Measurements from ENCODE around the gene PRKG1. TPM values are rescaled to one million over a fixed set of nuclear protein-coding genes. Genes with fewer than 3 reads are reported as not detected.

Gene PRKG1
- total and polyA plus RNA-seq, 2 experiments from 2014 or later, result 18.2 to 21.1 TPM

DNA sequence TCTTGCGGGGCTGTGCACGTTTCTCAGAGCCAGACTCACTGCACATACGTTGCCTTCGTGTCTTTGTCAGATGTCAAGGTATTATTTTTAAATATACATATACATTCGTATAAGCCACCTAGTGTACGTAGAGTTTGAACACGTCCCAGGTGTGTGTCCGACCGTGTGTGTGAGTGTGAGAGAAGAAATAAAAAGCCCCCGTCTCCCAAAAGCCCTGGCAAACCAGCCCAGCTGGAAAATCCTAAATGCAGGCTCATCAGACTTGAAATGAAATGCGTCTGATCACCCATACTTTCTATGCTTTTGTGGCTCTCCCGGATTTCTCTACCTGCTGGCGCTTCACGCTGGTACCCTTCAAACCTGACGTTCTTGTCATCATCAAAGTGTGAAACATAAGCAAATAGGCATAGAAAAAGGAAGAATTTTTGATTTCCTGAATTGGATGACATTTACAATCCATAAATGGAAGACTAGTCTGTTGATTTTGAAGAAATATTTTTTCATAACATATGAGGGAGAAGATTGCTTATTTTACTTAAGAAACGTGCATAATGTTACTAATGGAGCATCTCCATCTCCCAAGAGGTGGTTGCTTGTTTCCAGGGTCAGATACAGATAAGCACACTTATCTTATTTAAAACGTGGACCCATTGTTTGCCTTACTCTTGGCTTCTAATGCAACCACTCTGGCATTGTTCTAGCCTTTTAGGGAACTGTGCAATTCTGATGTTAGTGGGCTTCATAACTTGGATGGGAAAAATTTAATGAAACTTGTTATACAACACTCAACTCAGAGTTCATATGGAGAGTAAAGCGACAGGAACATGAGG is 971 bp downstream of the PRKG1 start (continued):
- TF ChIP-seq NANOG (IDR thresholded peaks at IDR 0.05; ENCODE audit: borderline replicate concordance) (no peak), CREB1 (CRISPR knock-in tag; IDR thresholded peaks at IDR 0.05; ENCODE audit: low read depth) (no peak)
- TF ChIP-seq, protein P1, sequence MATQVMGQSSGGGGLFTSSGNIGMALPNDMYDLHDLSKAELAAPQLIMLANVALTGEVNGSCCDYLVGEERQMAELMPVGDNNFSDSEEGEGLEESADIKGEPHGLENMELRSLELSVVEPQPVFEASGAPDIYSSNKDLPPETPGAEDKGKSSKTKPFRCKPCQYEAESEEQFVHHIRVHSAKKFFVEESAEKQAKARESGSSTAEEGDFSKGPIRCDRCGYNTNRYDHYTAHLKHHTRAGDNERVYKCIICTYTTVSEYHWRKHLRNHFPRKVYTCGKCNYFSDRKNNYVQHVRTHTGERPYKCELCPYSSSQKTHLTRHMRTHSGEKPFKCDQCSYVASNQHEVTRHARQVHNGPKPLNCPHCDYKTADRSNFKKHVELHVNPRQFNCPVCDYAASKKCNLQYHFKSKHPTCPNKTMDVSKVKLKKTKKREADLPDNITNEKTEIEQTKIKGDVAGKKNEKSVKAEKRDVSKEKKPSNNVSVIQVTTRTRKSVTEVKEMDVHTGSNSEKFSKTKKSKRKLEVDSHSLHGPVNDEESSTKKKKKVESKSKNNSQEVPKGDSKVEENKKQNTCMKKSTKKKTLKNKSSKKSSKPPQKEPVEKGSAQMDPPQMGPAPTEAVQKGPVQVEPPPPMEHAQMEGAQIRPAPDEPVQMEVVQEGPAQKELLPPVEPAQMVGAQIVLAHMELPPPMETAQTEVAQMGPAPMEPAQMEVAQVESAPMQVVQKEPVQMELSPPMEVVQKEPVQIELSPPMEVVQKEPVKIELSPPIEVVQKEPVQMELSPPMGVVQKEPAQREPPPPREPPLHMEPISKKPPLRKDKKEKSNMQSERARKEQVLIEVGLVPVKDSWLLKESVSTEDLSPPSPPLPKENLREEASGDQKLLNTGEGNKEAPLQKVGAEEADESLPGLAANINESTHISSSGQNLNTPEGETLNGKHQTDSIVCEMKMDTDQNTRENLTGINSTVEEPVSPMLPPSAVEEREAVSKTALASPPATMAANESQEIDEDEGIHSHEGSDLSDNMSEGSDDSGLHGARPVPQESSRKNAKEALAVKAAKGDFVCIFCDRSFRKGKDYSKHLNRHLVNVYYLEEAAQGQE (IDR thresholded peaks at IDR 0.05; ENCODE audit: unreplicated experiment), result no peak

- TF ChIP-seq, protein P2, sequence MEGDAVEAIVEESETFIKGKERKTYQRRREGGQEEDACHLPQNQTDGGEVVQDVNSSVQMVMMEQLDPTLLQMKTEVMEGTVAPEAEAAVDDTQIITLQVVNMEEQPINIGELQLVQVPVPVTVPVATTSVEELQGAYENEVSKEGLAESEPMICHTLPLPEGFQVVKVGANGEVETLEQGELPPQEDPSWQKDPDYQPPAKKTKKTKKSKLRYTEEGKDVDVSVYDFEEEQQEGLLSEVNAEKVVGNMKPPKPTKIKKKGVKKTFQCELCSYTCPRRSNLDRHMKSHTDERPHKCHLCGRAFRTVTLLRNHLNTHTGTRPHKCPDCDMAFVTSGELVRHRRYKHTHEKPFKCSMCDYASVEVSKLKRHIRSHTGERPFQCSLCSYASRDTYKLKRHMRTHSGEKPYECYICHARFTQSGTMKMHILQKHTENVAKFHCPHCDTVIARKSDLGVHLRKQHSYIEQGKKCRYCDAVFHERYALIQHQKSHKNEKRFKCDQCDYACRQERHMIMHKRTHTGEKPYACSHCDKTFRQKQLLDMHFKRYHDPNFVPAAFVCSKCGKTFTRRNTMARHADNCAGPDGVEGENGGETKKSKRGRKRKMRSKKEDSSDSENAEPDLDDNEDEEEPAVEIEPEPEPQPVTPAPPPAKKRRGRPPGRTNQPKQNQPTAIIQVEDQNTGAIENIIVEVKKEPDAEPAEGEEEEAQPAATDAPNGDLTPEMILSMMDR (conservative IDR thresholded peaks at IDR 0.05; ENCODE audit: low read depth in 2 of 2), result no peak
- no peak for TF ChIP-seq JUNB (IDR thresholded peaks at IDR 0.05; ENCODE audit: unreplicated experiment)
- no peak for TF ChIP-seq POLR2AphosphoS5 (IDR thresholded peaks at IDR 0.05; ENCODE audit: low read depth)
- TF ChIP-seq ZNF114 (CRISPR knock-in tag; IDR thresholded peaks at IDR 0.05), result no peak
- TF ChIP-seq, protein P1 (IDR thresholded peaks at IDR 0.05; ENCODE audit: unreplicated experiment), result no peak
- H3K4me3 Mint-ChIP-seq, result peak overlapping the region; percentile 90
- H3K27me3 ChIP-seq (ENCODE audit: insufficient read depth), result peaks cover 23% of the 10 kb centered on the region
- DNase-seq (ENCODE audit: low spot score) (no peak), ATAC-seq (no peak)
- H3K27ac Mint-ChIP-seq, result no peak overlapping the region
- H3K4me2 ChIP-seq, result peak overlapping the region; percentile 79
- H3K4me3 ChIP-seq, result peak overlapping the region; percentile 74
- no peaks in the 10 kb centered on the region for H3F3A ChIP-seq (replicated peaks; ENCODE audit: low read depth)
- peaks cover 44% of the 10 kb centered on the region for H3K4me1 ChIP-seq (ENCODE audit: insufficient read depth)
- H3K79me2 ChIP-seq (replicated peaks; ENCODE audit: insufficient read depth), result peaks cover 35% of the 10 kb centered on the region
- no peaks in the 10 kb centered on the region for H3K9me3 Mint-ChIP-seq
- H3K36me3 ChIP-seq (ENCODE audit: insufficient read depth), result no peaks in the 10 kb centered on the region
- peaks cover 15% of the 10 kb centered on the region for H3K27me3 Mint-ChIP-seq (ENCODE audit: insufficient read depth, low read depth, poor library complexity)
- H3K4me1 Mint-ChIP-seq, result peaks cover 49% of the 10 kb centered on the region
- no peaks in the 10 kb centered on the region for H3K9me2 ChIP-seq (ENCODE audit: insufficient read depth)
- H3K27ac ChIP-seq (ENCODE audit: low read depth), result no peak overlapping the region
- no peaks in the 10 kb centered on the region for H3K36me3 Mint-ChIP-seq (ENCODE audit: low read depth)
- H2AFZ ChIP-seq, result no peak overlapping the region
- H4K20me1 ChIP-seq (replicated peaks; ENCODE audit: insufficient read depth), result no peaks in the 10 kb centered on the region
Observed at GRCh38 chr10:51075873-51076229, 1.6 kb downstream of the PRKG1 start.

Data from GM23338 (cell line).